Activated CD4-positive, alpha-beta T cell treated with anti-CD3 and anti-CD28 coated beads, Interleukin-2, amount 10 ng/mL, durations not matched to agents 7 days and 5 days (primary cell): ENCODE data around the gene OPCML. TPM values are rescaled to one million over a fixed set of nuclear protein-coding genes. Genes with fewer than 3 reads are reported as not detected.

Experiments
- CTCF ChIA-PET: fragments of 350-600 bp; sonication (Branson Sonifier 250); formaldehyde crosslinking; loops from one replicate; lab custom pipeline; 2021; ENCODE audit warnings: antibody characterized with exemption; lab: Charles Lee
- POLR2A ChIA-PET: fragments of 350-600 bp; sonication (Branson Sonifier 250); formaldehyde crosslinking; loops from one replicate; lab custom pipeline; 2021; ENCODE audit warnings: antibody characterized with exemption; lab: Charles Lee
- DNase-seq: peaks from one replicate; pipeline ENCODE4 v3.0.0-alpha.2; 2020
- H3K27ac Mint-ChIP-seq: one replicate; pipeline ENCODE4 v1.8.0; 2021; ENCODE audit warnings: mild to moderate bottlenecking, moderate library complexity, mixed read lengths
- H3K27me3 Mint-ChIP-seq: one replicate; pipeline ENCODE4 v1.8.0; 2021; ENCODE audit warnings: mixed read lengths
- H3K36me3 Mint-ChIP-seq: one replicate; pipeline ENCODE4 v1.8.0; 2021; ENCODE audit warnings: low read depth, mixed read lengths
- H3K4me1 Mint-ChIP-seq: one replicate; pipeline ENCODE4 v1.8.0; 2021; ENCODE audit warnings: mixed read lengths
- H3K4me3 Mint-ChIP-seq: one replicate; pipeline ENCODE4 v1.8.0; 2021; ENCODE audit warnings: mild to moderate bottlenecking, moderate library complexity, mixed read lengths
- H3K9me3 Mint-ChIP-seq: one replicate; pipeline ENCODE4 v1.8.0; 2021; ENCODE audit warnings: mixed read lengths
- total RNA-seq, 2 experiments: library from RNA; stranded (reverse); gene quantifications; one replicate each; pipeline ENCODE4 v1.2.3, GENCODE V29; 2021

Gene OPCML
- total RNA-seq, 2 experiments from 2014 or later: not detected

GRCh38 chr11:133021553-133021952, 510.7 kb downstream of the OPCML start:
- CTCF ChIA-PET: no interaction called here
- H3K4me1 Mint-ChIP-seq: no peaks in the 10 kb centered on the region
- H3K27ac Mint-ChIP-seq: no peak overlapping the region
- POLR2A ChIA-PET: no interaction called here
- H3K4me3 Mint-ChIP-seq: no peak overlapping the region
- H3K9me3 Mint-ChIP-seq: no peaks in the 10 kb centered on the region
- no peaks in the 10 kb centered on the region for H3K27me3 Mint-ChIP-seq
- H3K36me3 Mint-ChIP-seq: no peaks in the 10 kb centered on the region
- DNase-seq: no peak

GRCh38 chr11:133020372-133020714, 512.0 kb downstream of the OPCML start:
- ChIA-PET CTCF (no interaction called here), POLR2A (no interaction called here)
- Mint-ChIP-seq H3K27me3 (no peaks in the 10 kb centered on the region), H3K36me3 (no peaks in the 10 kb centered on the region), H3K4me3 (no peak overlapping the region), H3K4me1 (no peaks in the 10 kb centered on the region), H3K9me3 (no peaks in the 10 kb centered on the region), H3K27ac (no peak overlapping the region)
- DNase-seq: no peak

GRCh38 chr11:133019545-133020371, 512.5 kb downstream of the OPCML start:
- no peak overlapping the region for H3K27ac Mint-ChIP-seq
- ChIA-PET POLR2A (no interaction called here), CTCF (no interaction called here)
- H3K27me3 Mint-ChIP-seq: no peaks in the 10 kb centered on the region
- H3K36me3 Mint-ChIP-seq: no peaks in the 10 kb centered on the region
- H3K4me1 Mint-ChIP-seq: no peaks in the 10 kb centered on the region
- no peak overlapping the region for H3K4me3 Mint-ChIP-seq
- DNase-seq: no peak
- H3K9me3 Mint-ChIP-seq: no peaks in the 10 kb centered on the region

- H3K36me3 Mint-ChIP-seq: no peaks in the 10 kb centered on the region
- no peaks in the 10 kb centered on the region for H3K9me3 Mint-ChIP-seq
- H3K4me1 Mint-ChIP-seq: no peaks in the 10 kb centered on the region
- H3K27me3 Mint-ChIP-seq: no peaks in the 10 kb centered on the region
- CTCF ChIA-PET: no interaction called here
- POLR2A ChIA-PET: no interaction called here
- no peak overlapping the region for H3K27ac Mint-ChIP-seq
- DNase-seq: no peak
- no peak overlapping the region for H3K4me3 Mint-ChIP-seq
These were observed 516.8 kb downstream of the OPCML start for GRCh38 chr11:133015457-133015856.

- ChIA-PET CTCF (no interaction called here), POLR2A (no interaction called here)
- no peak for DNase-seq
- Mint-ChIP-seq H3K27me3 (no peaks in the 10 kb centered on the region), H3K9me3 (no peaks in the 10 kb centered on the region), H3K4me1 (no peaks in the 10 kb centered on the region), H3K36me3 (no peaks in the 10 kb centered on the region), H3K4me3 (no peak overlapping the region), H3K27ac (no peak overlapping the region)
These were observed 518.0 kb downstream of the OPCML start for GRCh38 chr11:133014337-133014736.

GRCh38 chr11:133012803-133013202, 519.5 kb downstream of the OPCML start:
- DNase-seq: no peak
- no peaks in the 10 kb centered on the region for H3K9me3 Mint-ChIP-seq
- H3K27me3 Mint-ChIP-seq: no peaks in the 10 kb centered on the region
- H3K36me3 Mint-ChIP-seq: no peaks in the 10 kb centered on the region
- ChIA-PET CTCF (no interaction called here), POLR2A (no interaction called here)
- no peaks in the 10 kb centered on the region for H3K4me1 Mint-ChIP-seq
- no peak overlapping the region for H3K27ac Mint-ChIP-seq
- no peak overlapping the region for H3K4me3 Mint-ChIP-seq

- H3K36me3 Mint-ChIP-seq: no peaks in the 10 kb centered on the region
- no peak for DNase-seq
- no peak overlapping the region for H3K4me3 Mint-ChIP-seq
- POLR2A ChIA-PET: no interaction called here
- H3K9me3 Mint-ChIP-seq: no peaks in the 10 kb centered on the region
- no peaks in the 10 kb centered on the region for H3K27me3 Mint-ChIP-seq
- no peak overlapping the region for H3K27ac Mint-ChIP-seq
- H3K4me1 Mint-ChIP-seq: no peaks in the 10 kb centered on the region
- CTCF ChIA-PET: interaction anchor here (0.6 kb wide), 2 partner anchors 322 to 625 kb away, joined by 3 read pairs; no protein-coding TSS in a partner anchor
These were observed 520.7 kb downstream of the OPCML start for GRCh38 chr11:133011604-133012003.

DNA sequence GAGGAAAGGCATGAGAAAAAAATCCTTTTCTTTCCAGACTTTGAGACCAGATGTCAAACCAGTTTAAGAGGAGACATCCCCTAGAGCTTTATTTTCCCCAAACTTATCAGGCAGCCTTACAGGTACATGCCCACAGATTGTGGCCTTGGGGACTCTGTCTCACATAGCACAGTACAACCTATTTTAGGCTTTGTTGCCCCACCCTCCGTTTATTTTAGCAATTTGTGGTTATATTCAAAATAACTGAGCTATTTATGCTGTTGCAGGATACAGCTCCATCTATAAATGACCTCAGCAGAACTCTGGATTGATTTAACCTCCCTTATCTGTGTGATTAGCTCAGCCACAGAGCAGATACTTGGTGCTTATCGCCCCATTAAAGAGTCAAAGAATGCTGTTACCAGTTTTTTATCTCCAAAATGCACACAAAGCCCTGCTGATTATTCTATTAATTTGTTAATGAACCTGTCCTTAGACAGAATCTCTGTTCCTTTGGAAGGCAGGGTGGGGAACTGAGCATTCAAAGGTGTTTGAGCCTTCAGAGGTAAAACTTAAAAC, 525.2 kb downstream of the OPCML start:
- CTCF ChIA-PET: no interaction called here
- POLR2A ChIA-PET: no interaction called here
- H3K27ac Mint-ChIP-seq: no peak overlapping the region
- no peaks in the 10 kb centered on the region for H3K4me1 Mint-ChIP-seq
- no peak overlapping the region for H3K4me3 Mint-ChIP-seq
- no peaks in the 10 kb centered on the region for H3K27me3 Mint-ChIP-seq
- DNase-seq: no peak
- peaks cover 4% of the 10 kb centered on the region for H3K9me3 Mint-ChIP-seq
- H3K36me3 Mint-ChIP-seq: no peaks in the 10 kb centered on the region

DNA sequence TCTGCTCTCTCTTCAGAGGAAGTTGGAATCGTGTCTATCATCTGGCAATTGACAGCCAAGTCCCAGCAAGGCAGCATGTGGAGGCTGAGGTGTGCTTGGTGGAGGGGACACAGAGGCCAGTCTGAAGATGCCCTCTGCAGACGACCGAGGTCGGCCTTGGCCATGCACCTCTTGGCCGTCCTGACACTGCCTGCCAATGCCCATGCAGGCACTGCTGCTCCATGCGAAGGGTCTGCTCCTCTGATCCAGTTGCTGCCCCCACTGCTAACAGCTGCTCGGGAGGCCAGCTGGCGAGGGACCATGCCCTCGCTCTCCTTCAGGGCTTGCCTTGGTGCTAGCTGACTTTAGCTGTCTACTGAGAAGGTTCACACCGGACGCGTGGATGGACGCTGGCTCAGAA, 527.9 kb downstream of the OPCML start:
- ChIA-PET CTCF (interaction anchor here (0.5 kb wide), 1 partner anchor 142 kb away, joined by 3 read pairs; no protein-coding TSS in a partner anchor), POLR2A (no interaction called here)
- no peaks in the 10 kb centered on the region for H3K4me1 Mint-ChIP-seq
- no peak for DNase-seq
- H3K9me3 Mint-ChIP-seq: peaks cover 4% of the 10 kb centered on the region
- H3K27me3 Mint-ChIP-seq: no peaks in the 10 kb centered on the region
- no peak overlapping the region for H3K27ac Mint-ChIP-seq
- no peak overlapping the region for H3K4me3 Mint-ChIP-seq
- H3K36me3 Mint-ChIP-seq: no peaks in the 10 kb centered on the region

DNA sequence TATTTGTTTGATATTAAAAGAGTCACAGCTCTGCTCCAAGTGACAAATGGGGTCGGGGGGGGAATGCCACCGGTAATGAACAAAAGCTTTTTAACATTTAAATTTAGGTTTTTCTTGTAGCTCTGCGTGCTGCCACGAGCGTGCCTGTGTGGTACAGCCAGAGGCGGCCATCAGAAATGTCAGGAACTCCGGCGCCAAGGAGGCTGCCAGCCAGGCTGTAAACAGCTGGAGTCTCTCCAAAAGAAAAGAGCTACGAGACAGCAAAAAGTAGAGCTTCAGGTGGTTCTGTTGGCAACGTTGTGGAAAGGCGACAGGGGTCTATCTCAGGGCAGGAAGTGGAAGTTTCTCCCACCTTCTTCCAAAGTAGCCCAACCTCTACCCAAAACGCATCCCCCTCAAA, 532.8 kb downstream of the OPCML start:
- ChIA-PET POLR2A (no interaction called here), CTCF (no interaction called here)
- no peaks in the 10 kb centered on the region for H3K4me1 Mint-ChIP-seq
- no peaks in the 10 kb centered on the region for H3K9me3 Mint-ChIP-seq
- peaks cover 5% of the 10 kb centered on the region for H3K27me3 Mint-ChIP-seq
- no peak overlapping the region for H3K4me3 Mint-ChIP-seq
- DNase-seq: no peak
- no peak overlapping the region for H3K27ac Mint-ChIP-seq
- H3K36me3 Mint-ChIP-seq: no peaks in the 10 kb centered on the region

- POLR2A ChIA-PET: no interaction called here
- H3K4me3 Mint-ChIP-seq: no peak overlapping the region
- CTCF ChIA-PET: no interaction called here
- H3K27ac Mint-ChIP-seq: no peak overlapping the region
- H3K9me3 Mint-ChIP-seq: no peaks in the 10 kb centered on the region
- DNase-seq: no peak
- H3K4me1 Mint-ChIP-seq: no peaks in the 10 kb centered on the region
- H3K36me3 Mint-ChIP-seq: no peaks in the 10 kb centered on the region
- H3K27me3 Mint-ChIP-seq: peaks cover 6% of the 10 kb centered on the region
These were observed 533.3 kb downstream of the OPCML start for GRCh38 chr11:132999031-132999430.

DNA sequence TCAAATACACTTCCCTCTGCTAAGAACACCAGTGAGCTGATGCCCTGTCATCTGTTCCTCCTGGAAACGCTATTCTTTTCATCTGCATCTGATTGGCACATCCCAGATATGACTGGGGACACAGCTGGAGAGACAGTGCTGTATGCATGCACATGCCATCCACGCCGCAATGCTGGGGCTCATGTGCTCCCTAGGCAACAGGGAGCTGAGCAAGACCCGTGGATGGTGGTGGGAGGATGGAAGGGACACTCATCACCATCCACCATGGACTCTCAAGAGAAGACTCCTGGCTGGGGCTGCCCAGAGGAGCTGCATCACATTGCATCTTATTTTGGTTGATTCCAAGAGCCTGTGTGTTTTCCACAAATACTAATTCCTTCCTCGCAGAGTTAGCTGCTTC, 534.9 kb downstream of the OPCML start:
- no peaks in the 10 kb centered on the region for H3K9me3 Mint-ChIP-seq
- no peak for DNase-seq
- no peak overlapping the region for H3K27ac Mint-ChIP-seq
- H3K4me1 Mint-ChIP-seq: no peaks in the 10 kb centered on the region
- H3K27me3 Mint-ChIP-seq: peaks cover 12% of the 10 kb centered on the region
- ChIA-PET CTCF (no interaction called here), POLR2A (no interaction called here)
- no peaks in the 10 kb centered on the region for H3K36me3 Mint-ChIP-seq
- no peak overlapping the region for H3K4me3 Mint-ChIP-seq

DNA sequence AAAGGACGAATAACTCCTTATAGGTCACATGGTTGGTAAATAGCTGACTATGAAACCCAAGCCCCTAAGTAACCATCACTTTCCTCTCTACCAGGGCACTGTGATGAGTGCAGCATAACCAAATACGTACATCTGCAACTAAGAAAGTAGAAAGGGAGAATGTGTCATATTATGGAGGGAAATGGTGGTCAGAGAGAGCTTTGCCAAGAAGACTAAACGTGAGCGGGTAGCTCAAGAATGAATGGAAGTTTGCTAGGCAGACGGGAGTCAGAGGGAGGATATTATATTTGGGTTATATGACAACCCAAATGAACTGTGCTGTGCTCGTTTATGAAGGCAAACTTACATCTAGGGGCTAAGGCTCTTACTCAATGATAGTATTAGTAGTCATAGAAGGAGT, 537.3 kb downstream of the OPCML start:
- Mint-ChIP-seq H3K36me3 (no peaks in the 10 kb centered on the region), H3K4me3 (no peak overlapping the region), H3K4me1 (no peaks in the 10 kb centered on the region), H3K27me3 (peaks cover 12% of the 10 kb centered on the region), H3K27ac (no peak overlapping the region), H3K9me3 (no peaks in the 10 kb centered on the region)
- POLR2A ChIA-PET: no interaction called here
- no peak for DNase-seq
- CTCF ChIA-PET: no interaction called here
